Fibroblast of pulmonary artery (primary cell): ENCODE data around the gene ADK.
A peak's percentile ranks its signal among the peaks of the same experiment; 100 is the strongest.
"Not testable (repeated sequence)": the region's sequence is repeated elsewhere in the genome, so short reads cannot be mapped to it uniquely, and the experiment has no call there.

Source experiments
- DNase-seq: peaks from one replicate; pipeline ENCODE4 v3.0.0-alpha.2; 2010; ENCODE audit warnings: low read depth
- H3K4me3 ChIP-seq: replicated peaks from 2 replicates; pipeline ENCODE4 v1.5.1; 2011; ENCODE audit warnings: low read depth, mild to moderate bottlenecking, control low read depth, low read length, moderate library complexity
- TF ChIP-seq, protein P1 (sequence below): IDR thresholded peaks from 2 replicates; pipeline ENCODE4 v1.5.1; 2011; ENCODE audit warnings: mild to moderate bottlenecking, control low read depth, low read length, inconsistent platforms; ENCODE audit errors: missing control alignments

The ADK gene

DNA sequence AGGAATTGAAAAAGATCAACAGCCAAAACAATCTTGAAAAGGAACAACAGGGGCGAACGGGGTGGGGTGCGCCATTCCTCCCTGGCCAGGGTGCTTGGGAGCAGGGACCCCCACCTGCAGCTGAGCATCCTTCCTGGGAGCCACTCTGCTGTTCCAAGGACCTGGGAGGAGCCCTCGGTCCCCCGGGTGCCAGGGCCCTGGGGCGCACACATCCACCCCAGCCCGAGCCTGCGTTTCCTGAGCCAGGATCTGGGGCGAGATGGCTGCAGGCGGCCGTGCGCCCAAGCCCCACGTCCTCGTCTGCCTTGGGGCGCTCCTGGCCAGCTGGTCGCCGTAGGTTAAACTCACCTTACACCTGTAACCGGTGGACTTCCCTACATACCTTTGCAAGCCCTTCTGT lies 11.0 kb upstream of the ADK start:
- no peak for DNase-seq
- TF ChIP-seq, protein P1, sequence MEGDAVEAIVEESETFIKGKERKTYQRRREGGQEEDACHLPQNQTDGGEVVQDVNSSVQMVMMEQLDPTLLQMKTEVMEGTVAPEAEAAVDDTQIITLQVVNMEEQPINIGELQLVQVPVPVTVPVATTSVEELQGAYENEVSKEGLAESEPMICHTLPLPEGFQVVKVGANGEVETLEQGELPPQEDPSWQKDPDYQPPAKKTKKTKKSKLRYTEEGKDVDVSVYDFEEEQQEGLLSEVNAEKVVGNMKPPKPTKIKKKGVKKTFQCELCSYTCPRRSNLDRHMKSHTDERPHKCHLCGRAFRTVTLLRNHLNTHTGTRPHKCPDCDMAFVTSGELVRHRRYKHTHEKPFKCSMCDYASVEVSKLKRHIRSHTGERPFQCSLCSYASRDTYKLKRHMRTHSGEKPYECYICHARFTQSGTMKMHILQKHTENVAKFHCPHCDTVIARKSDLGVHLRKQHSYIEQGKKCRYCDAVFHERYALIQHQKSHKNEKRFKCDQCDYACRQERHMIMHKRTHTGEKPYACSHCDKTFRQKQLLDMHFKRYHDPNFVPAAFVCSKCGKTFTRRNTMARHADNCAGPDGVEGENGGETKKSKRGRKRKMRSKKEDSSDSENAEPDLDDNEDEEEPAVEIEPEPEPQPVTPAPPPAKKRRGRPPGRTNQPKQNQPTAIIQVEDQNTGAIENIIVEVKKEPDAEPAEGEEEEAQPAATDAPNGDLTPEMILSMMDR = no peak
- H3K4me3 ChIP-seq = no peak overlapping the region

- no peak overlapping the region for H3K4me3 ChIP-seq
- TF ChIP-seq, protein P1 = no peak
- no peak for DNase-seq
Measured at GRCh38 chr10:74140553-74140952, 10.5 kb upstream of the ADK start.

GRCh38 chr10:74145133-74145532 lies 5.9 kb upstream of the ADK start:
- peak; percentile 84 for DNase-seq
- no peak overlapping the region for H3K4me3 ChIP-seq
- TF ChIP-seq, protein P1 = no peak

- DNase-seq, H3K4me3 ChIP-seq: not testable (repeated sequence)
Measured at GRCh38 chr10:74146980-74147379, 4.0 kb upstream of the ADK start.

- TF ChIP-seq, protein P1 = no peak
- H3K4me3 ChIP-seq = peak within 1 kb of the TSS; percentile 95
- no peak for DNase-seq
Measured at GRCh38 chr10:74150204-74150989, 624 bp upstream of the ADK start, which contains the start of gene AP3M1. TSS of gene AP3M1 (minus strand) at chr10:74150828. CDS start at chr10:74138379, 12,449 bp downstream.

DNA sequence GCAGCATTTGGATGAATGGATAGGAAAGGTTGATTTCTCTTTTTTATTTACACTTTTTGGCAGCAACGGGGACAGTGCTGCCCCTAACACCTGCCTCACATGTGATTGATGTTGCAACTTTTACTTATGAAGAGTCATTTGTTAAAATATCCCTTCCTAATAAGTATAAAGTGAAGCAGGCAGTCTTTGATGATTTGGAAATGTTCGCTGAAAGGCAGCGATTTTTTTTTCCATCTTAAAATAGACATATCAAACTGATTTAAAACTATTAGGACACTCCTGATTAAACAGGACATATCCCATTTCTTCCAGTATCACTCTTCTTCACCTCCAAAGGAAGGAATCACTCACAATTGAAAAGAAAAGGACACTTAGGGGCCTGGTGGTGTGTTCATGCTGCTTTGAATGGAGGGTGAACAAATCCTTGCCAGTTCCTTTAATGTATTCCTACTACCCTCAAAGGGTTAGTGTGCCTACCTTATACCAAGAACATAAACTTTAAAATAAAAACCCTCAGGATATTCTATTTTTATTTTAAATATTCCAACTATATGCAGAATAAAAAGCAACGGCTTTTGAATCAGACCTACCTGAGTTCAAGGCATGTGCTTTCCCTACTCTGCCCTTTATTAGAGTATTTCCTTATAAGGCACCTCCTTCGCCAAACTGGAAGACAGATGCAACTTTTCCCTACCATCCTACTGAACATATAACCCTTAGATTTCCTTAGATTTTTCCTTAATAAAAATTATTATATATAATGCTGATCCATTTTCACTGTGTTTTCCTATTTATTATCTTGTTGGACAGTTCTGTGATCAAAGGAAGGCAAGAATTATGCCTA lies 1.1 kb downstream of the ADK start:
- TF ChIP-seq, protein P1 = no peak
- DNase-seq = no peak
- peak overlapping the region; percentile 95 for H3K4me3 ChIP-seq

DNA sequence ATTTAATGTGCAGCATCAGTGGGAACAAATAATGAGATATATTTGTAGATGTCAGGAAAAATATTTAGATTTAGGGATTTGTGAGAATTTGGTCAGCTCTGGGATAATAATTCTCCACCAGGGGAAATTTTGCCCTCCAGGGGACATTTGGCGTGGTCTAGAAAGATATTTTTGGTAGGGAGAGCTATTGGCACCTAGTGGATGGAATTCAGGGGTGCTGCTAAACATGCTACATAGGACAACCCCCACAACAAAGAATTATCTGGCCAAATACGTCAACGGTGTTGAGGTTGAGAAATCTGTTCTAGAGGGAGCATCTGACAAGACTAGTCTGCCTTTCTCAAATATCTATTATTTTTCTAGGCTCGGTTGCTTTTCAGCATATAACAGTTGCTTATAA lies 2.1 kb downstream of the ADK start:
- no peak overlapping the region for H3K4me3 ChIP-seq
- TF ChIP-seq, protein P1 = peak; percentile 48
- DNase-seq = peak; percentile 83
